LNCaP clone FGC (cell line): ENCODE measurements around the gene FKBP1A.

Experiments used
- DNase-seq: peaks from one replicate; pipeline ENCODE4 v3.0.0-alpha.2; 2011; ENCODE audit warnings: low read depth
- H3K4me3 ChIP-seq: 2 replicates; pipeline ENCODE4 v1.5.1; 2011; ENCODE audit warnings: mild to moderate bottlenecking, low read depth, low read length, control low read depth
- TF ChIP-seq, protein P1 (sequence below): IDR thresholded peaks from 2 replicates; pipeline ENCODE4 v1.5.1; 2012; ENCODE audit warnings: mild to moderate bottlenecking; ENCODE audit not compliant: control insufficient read depth, insufficient read depth; ENCODE audit errors: extremely low read depth

FKBP1A gene

DNA sequence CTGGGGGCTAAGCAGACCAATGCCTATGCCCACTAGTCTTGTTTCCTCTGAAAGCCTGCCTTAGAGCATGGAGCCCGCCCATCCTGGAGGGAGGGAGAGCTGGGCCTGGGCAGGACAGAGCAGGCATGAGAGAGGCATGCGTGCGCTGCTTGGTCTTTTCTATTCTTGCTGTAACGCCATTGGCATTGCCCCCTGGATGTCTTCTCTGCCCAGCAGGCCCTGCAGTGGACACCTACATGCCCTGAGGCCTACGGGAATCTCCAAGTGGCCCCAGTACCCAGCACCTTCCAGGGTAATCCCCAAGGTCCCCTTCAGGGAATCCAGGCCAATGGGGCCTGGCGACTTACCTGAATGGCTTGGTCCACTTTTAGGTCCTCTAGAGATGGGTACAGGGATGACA lies 72.8 kb downstream of the FKBP1A start:
- TF ChIP-seq, protein P1, sequence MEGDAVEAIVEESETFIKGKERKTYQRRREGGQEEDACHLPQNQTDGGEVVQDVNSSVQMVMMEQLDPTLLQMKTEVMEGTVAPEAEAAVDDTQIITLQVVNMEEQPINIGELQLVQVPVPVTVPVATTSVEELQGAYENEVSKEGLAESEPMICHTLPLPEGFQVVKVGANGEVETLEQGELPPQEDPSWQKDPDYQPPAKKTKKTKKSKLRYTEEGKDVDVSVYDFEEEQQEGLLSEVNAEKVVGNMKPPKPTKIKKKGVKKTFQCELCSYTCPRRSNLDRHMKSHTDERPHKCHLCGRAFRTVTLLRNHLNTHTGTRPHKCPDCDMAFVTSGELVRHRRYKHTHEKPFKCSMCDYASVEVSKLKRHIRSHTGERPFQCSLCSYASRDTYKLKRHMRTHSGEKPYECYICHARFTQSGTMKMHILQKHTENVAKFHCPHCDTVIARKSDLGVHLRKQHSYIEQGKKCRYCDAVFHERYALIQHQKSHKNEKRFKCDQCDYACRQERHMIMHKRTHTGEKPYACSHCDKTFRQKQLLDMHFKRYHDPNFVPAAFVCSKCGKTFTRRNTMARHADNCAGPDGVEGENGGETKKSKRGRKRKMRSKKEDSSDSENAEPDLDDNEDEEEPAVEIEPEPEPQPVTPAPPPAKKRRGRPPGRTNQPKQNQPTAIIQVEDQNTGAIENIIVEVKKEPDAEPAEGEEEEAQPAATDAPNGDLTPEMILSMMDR: no peak

DNA sequence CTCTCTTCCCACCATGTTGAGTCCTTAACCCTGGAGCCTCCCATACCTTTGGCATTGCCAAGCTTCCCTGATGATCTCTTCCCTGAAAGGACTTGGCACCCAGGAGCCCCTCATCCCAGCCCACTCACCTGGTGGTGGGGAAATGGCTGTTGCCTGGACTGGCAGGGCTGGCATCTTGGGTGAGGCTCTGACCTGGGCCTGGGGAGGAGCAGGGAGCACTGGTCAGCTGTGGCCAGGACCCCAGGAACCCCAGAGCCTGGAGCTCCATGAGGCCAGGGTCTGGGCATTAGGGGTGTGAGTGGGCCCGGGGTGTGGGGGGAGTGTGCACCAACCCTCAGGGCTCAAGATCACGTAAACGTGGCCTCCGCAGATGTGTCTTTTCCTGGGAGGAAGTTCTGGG lies 73.4 kb downstream of the FKBP1A start:
- no peak for DNase-seq

More for the DNA sequence above, 72.8 kb downstream of the FKBP1A start:
- no peak overlapping the region for H3K4me3 ChIP-seq
- no peak for DNase-seq

DNA sequence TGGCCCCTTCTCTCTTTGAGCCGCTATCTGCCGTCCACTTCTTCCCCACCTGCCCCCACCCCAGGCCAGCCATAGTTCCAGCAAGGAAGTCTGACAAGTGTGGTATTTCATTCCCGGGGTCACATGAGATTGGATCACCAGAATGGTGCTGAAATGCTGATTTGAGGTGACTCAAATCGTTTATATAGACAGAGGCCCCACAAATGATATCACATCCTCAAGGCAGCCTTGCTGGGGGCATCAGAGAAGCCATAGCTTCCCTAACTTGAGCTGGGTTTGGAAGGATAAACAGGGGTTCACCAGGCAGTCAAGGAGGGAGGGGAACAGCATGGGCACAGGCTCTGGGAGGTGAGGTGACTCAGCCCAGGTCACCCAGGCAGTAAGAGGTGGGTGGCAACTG lies 73.8 kb downstream of the FKBP1A start:
- TF ChIP-seq, protein P1: no peak
- no peak overlapping the region for H3K4me3 ChIP-seq
- no peak for DNase-seq

More for the DNA sequence above, 73.4 kb downstream of the FKBP1A start:
- no peak overlapping the region for H3K4me3 ChIP-seq
- TF ChIP-seq, protein P1: no peak
